A549 (cell line): Measurements from ENCODE around the gene HSPA1A.
"Not testable (repeated sequence)": the region's sequence is repeated elsewhere in the genome, so short reads cannot be mapped to it uniquely, and the experiment has no call there.

ENCODE experiments used
- EP300 ChIP-seq, 2 experiments: fragments of >200 bp; sonication (Bioruptor Twin); formaldehyde crosslinking; IDR thresholded peaks; 2 replicates in 1 of 2; 3 replicates in 1 of 2; pipeline ENCODE4 v1.6.1; 2016 to 2017
- HEYL ChIP-seq: fragments of 250-450 bp; sonication (Bioruptor Pico); IDR thresholded peaks from 2 replicates; pipeline ENCODE4 v1.8.0; 2021; ENCODE audit warnings: mild to moderate bottlenecking, moderate library complexity
- MAZ ChIP-seq: fragments of 150-350 bp; IDR thresholded peaks from 2 replicates; pipeline ENCODE4 v1.6.1; 2014; ENCODE audit warnings: antibody characterized with exemption, low read depth, low read length, borderline replicate concordance
- MYC ChIP-seq: IDR thresholded peaks from 2 replicates; pipeline ENCODE4 v1.6.1; 2012; ENCODE audit warnings: mild to moderate bottlenecking, inconsistent platforms, low read length, improper control_type of control experiment, borderline replicate concordance
- PHF8 ChIP-seq: fragments of 200-600 bp; sonication (generic); IDR thresholded peaks from 2 replicates; pipeline ENCODE4 v1.6.1; 2016; ENCODE audit warnings: low read depth, mild to moderate bottlenecking, antibody characterized with exemption, moderate library complexity, borderline replicate concordance
- POLR2A ChIP-seq: IDR thresholded peaks from 2 replicates; pipeline ENCODE4 v1.6.1; 2012; ENCODE audit warnings: mild to moderate bottlenecking, low read length
- POLR2AphosphoS2 ChIP-seq: conservative IDR thresholded peaks from 2 replicates; pipeline ENCODE4 v1.6.1; 2012; ENCODE audit warnings: low read length, improper control_type of control experiment, inconsistent platforms
- RARB ChIP-seq: fragments of 250-450 bp; sonication (Bioruptor Pico); IDR thresholded peaks from 2 replicates; pipeline ENCODE4 v1.8.0; 2021; ENCODE audit warnings: mild to moderate bottlenecking, moderate library complexity
- ZNF302 ChIP-seq: fragments of 250-450 bp; sonication (Bioruptor Pico); IDR thresholded peaks from 2 replicates; pipeline ENCODE4 v1.9.0; 2021; ENCODE audit warnings: inconsistent platforms, mild to moderate bottlenecking, moderate library complexity
- TF ChIP-seq, protein P1 (sequence below): fragments of 200-600 bp; sonication (generic); IDR thresholded peaks from 2 replicates; pipeline ENCODE4 v1.6.1; 2016; ENCODE audit warnings: antibody characterized with exemption, mild to moderate bottlenecking, moderate library complexity
- TF ChIP-seq, protein P2 (sequence below): fragments of >200 bp; sonication (Bioruptor Twin); formaldehyde crosslinking; IDR thresholded peaks from 3 replicates; pipeline ENCODE4 v1.5.1; 2016

DNA sequence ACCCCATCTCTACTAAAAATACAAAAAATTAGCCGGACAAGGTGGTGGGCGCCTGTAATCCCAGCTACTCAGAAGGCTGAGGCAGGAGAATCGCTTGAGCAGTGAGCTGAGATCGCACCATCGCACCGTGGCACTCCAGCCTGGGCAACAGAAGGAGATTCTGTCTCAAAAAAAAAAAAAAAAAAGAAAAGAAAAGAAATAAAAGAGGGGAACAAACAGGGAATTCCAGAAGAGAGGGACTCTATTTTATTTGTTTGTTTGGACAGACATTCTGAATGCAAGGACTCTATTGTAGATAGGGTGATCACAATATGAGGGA lies 21.5 kb upstream of the HSPA1A start:
- TF ChIP-seq POLR2A; PHF8; POLR2AphosphoS2; MAZ; ZNF302 (CRISPR knock-in tag); HEYL; EP300 (IDR thresholded peaks at IDR 0.05); RARB (CRISPR knock-in tag); MYC: not testable (repeated sequence)
- TF ChIP-seq, protein P1, sequence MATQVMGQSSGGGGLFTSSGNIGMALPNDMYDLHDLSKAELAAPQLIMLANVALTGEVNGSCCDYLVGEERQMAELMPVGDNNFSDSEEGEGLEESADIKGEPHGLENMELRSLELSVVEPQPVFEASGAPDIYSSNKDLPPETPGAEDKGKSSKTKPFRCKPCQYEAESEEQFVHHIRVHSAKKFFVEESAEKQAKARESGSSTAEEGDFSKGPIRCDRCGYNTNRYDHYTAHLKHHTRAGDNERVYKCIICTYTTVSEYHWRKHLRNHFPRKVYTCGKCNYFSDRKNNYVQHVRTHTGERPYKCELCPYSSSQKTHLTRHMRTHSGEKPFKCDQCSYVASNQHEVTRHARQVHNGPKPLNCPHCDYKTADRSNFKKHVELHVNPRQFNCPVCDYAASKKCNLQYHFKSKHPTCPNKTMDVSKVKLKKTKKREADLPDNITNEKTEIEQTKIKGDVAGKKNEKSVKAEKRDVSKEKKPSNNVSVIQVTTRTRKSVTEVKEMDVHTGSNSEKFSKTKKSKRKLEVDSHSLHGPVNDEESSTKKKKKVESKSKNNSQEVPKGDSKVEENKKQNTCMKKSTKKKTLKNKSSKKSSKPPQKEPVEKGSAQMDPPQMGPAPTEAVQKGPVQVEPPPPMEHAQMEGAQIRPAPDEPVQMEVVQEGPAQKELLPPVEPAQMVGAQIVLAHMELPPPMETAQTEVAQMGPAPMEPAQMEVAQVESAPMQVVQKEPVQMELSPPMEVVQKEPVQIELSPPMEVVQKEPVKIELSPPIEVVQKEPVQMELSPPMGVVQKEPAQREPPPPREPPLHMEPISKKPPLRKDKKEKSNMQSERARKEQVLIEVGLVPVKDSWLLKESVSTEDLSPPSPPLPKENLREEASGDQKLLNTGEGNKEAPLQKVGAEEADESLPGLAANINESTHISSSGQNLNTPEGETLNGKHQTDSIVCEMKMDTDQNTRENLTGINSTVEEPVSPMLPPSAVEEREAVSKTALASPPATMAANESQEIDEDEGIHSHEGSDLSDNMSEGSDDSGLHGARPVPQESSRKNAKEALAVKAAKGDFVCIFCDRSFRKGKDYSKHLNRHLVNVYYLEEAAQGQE, result not testable (repeated sequence)
- TF ChIP-seq, protein P2, sequence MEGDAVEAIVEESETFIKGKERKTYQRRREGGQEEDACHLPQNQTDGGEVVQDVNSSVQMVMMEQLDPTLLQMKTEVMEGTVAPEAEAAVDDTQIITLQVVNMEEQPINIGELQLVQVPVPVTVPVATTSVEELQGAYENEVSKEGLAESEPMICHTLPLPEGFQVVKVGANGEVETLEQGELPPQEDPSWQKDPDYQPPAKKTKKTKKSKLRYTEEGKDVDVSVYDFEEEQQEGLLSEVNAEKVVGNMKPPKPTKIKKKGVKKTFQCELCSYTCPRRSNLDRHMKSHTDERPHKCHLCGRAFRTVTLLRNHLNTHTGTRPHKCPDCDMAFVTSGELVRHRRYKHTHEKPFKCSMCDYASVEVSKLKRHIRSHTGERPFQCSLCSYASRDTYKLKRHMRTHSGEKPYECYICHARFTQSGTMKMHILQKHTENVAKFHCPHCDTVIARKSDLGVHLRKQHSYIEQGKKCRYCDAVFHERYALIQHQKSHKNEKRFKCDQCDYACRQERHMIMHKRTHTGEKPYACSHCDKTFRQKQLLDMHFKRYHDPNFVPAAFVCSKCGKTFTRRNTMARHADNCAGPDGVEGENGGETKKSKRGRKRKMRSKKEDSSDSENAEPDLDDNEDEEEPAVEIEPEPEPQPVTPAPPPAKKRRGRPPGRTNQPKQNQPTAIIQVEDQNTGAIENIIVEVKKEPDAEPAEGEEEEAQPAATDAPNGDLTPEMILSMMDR, result not testable (repeated sequence)
